ENCODE data around the gene NHLH1.

GRCh38 chr1:160405331-160405877, 38.5 kb downstream of the NHLH1 start:
- no peak for TF ChIP-seq CTCF (IDR thresholded peaks at IDR 0.05; ENCODE audit: insufficient read depth, low read length)
- TF ChIP-seq POLR2AphosphoS5 (IDR thresholded peaks at IDR 0.05; ENCODE audit: low read depth): no peak

Data from HL-60 (cell line).